Neural crest cell (in vitro differentiated cells): ENCODE data around the gene SORCS1. TPM values are rescaled to one million over a fixed set of nuclear protein-coding genes. Genes with fewer than 3 reads are reported as not detected.

Experiments
- DNase-seq: peaks from one replicate; pipeline ENCODE4 v3.0.0; 2021; ENCODE audit warnings: low read depth, mixed read lengths, low spot score
- H3K27ac Mint-ChIP-seq: one replicate; pipeline ENCODE4 v1.8.0; 2021; ENCODE audit warnings: mild to moderate bottlenecking, mixed read lengths; ENCODE audit not compliant: unreplicated experiment
- H3K27me3 Mint-ChIP-seq: 2 replicates; pipeline ENCODE4 v1.8.0; 2021; ENCODE audit warnings: low read depth, mild to moderate bottlenecking, mixed read lengths
- H3K36me3 Mint-ChIP-seq: 2 replicates; pipeline ENCODE4 v1.8.0; 2021; ENCODE audit warnings: low read depth, mild to moderate bottlenecking, mixed read lengths
- H3K4me1 Mint-ChIP-seq: 2 replicates; pipeline ENCODE4 v1.8.0; 2021; ENCODE audit warnings: mixed read lengths
- H3K4me3 Mint-ChIP-seq: one replicate; pipeline ENCODE4 v1.8.0; 2021; ENCODE audit warnings: mild to moderate bottlenecking, mixed read lengths
- H3K9me3 Mint-ChIP-seq: 2 replicates; pipeline ENCODE4 v1.8.0; 2021; ENCODE audit warnings: mixed read lengths
- total RNA-seq: library from RNA; stranded (reverse); gene quantifications from 2 replicates; pipeline ENCODE4 v1.2.1, GENCODE V29; 2021
- TF ChIP-seq, protein P1 (sequence below): fragments of 200-600 bp; sonication (generic); conservative IDR thresholded peaks from 2 replicates; pipeline ENCODE4 v1.5.0; 2021; ENCODE audit warnings: antibody characterized with exemption, mild to moderate bottlenecking

The SORCS1 gene
- total RNA-seq, 1 donor from 2014 or later, result 8.2 TPM

DNA sequence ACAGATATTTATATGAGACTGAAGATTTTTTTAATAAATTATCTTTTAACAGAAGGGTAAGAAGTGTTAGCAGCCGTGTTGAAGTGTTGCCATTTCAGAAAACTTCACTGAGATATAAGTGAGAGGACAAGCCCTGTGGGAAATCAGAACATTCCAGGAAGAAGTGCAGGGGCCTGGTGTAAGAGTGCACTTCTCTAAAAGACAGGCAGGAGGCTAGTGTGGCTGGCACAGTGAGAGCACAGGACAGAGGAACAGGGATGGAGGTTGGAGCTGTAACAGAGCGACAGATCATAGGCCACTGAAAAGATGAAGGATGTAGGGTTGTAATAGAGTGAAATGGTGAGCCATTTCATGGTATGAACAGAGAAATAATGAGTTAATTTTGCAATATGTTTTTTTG lies 608.9 kb downstream of the SORCS1 start:
- Mint-ChIP-seq H3K9me3 (no peaks in the 10 kb centered on the region), H3K27me3 (no peaks in the 10 kb centered on the region), H3K4me1 (no peaks in the 10 kb centered on the region), H3K4me3 (no peak overlapping the region), H3K36me3 (no peaks in the 10 kb centered on the region), H3K27ac (no peak overlapping the region)
- TF ChIP-seq, protein P1, sequence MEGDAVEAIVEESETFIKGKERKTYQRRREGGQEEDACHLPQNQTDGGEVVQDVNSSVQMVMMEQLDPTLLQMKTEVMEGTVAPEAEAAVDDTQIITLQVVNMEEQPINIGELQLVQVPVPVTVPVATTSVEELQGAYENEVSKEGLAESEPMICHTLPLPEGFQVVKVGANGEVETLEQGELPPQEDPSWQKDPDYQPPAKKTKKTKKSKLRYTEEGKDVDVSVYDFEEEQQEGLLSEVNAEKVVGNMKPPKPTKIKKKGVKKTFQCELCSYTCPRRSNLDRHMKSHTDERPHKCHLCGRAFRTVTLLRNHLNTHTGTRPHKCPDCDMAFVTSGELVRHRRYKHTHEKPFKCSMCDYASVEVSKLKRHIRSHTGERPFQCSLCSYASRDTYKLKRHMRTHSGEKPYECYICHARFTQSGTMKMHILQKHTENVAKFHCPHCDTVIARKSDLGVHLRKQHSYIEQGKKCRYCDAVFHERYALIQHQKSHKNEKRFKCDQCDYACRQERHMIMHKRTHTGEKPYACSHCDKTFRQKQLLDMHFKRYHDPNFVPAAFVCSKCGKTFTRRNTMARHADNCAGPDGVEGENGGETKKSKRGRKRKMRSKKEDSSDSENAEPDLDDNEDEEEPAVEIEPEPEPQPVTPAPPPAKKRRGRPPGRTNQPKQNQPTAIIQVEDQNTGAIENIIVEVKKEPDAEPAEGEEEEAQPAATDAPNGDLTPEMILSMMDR, result no peak
- DNase-seq, result no peak

GRCh38 chr10:106551501-106552062 lies 612.9 kb downstream of the SORCS1 start:
- TF ChIP-seq, protein P1, result no peak
- Mint-ChIP-seq H3K27ac (no peak overlapping the region), H3K27me3 (no peaks in the 10 kb centered on the region), H3K36me3 (no peaks in the 10 kb centered on the region), H3K4me1 (no peaks in the 10 kb centered on the region), H3K4me3 (no peak overlapping the region), H3K9me3 (no peaks in the 10 kb centered on the region)
- no peak for DNase-seq

GRCh38 chr10:106548832-106549231 lies 615.7 kb downstream of the SORCS1 start:
- Mint-ChIP-seq H3K27ac (no peak overlapping the region), H3K9me3 (no peaks in the 10 kb centered on the region), H3K4me3 (no peak overlapping the region), H3K27me3 (no peaks in the 10 kb centered on the region), H3K36me3 (no peaks in the 10 kb centered on the region), H3K4me1 (no peaks in the 10 kb centered on the region)
- TF ChIP-seq, protein P1, result no peak
- no peak for DNase-seq

DNA sequence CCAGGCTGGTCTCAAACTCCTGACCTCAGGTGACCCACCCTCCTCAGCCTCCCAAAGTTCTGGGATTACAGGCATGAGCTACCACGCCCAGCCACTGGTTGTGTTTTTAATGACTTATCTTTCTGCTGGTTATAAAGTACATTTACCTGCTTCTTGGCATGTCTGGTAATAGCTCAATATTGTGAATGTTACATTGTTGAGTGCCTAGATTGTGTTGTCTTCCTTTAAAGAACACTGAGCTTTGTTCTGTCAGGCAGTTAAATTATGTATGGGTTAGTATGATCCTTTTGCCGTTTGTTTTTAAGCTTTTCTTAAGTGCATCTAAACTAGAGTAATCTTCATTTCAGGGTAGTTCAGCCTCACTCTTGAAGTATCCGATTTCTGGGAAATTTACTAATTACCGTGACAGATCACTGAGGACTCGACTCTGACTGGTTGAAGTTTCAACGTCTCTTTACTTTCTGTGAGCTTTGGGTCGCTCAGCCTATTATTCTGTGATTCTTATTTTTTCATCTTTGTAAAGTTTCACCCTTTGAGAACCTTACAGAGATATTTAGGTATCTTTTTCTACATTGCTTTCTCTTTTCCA lies 617.4 kb downstream of the SORCS1 start:
- Mint-ChIP-seq H3K4me1 (no peaks in the 10 kb centered on the region), H3K27ac (no peak overlapping the region), H3K4me3 (no peak overlapping the region), H3K27me3 (no peaks in the 10 kb centered on the region), H3K9me3 (no peaks in the 10 kb centered on the region), H3K36me3 (no peaks in the 10 kb centered on the region)
- no peak for DNase-seq
- TF ChIP-seq, protein P1, result no peak

GRCh38 chr10:106542461-106542860 lies 622.0 kb downstream of the SORCS1 start:
- Mint-ChIP-seq H3K9me3 (no peaks in the 10 kb centered on the region), H3K36me3 (no peaks in the 10 kb centered on the region), H3K27ac (no peak overlapping the region), H3K4me3 (no peak overlapping the region), H3K4me1 (peaks cover 6% of the 10 kb centered on the region), H3K27me3 (no peaks in the 10 kb centered on the region)
- no peak for DNase-seq
- TF ChIP-seq, protein P1, result no peak
